ENCODE data around the gene PRSS57.
"Not testable (repeated sequence)": the region's sequence is repeated elsewhere in the genome, so short reads cannot be mapped to it uniquely, and the experiment has no call there.

GRCh38 chr19:699885-700284 is 4.6 kb upstream of the PRSS57 start:
- not testable (repeated sequence) for TF ChIP-seq ZFX (IDR thresholded peaks at IDR 0.05); CTCF (conservative IDR thresholded peaks at IDR 0.05)

Measured in C4-2B (cell line).